ENCODE results near the gene HOXA10.

DNA sequence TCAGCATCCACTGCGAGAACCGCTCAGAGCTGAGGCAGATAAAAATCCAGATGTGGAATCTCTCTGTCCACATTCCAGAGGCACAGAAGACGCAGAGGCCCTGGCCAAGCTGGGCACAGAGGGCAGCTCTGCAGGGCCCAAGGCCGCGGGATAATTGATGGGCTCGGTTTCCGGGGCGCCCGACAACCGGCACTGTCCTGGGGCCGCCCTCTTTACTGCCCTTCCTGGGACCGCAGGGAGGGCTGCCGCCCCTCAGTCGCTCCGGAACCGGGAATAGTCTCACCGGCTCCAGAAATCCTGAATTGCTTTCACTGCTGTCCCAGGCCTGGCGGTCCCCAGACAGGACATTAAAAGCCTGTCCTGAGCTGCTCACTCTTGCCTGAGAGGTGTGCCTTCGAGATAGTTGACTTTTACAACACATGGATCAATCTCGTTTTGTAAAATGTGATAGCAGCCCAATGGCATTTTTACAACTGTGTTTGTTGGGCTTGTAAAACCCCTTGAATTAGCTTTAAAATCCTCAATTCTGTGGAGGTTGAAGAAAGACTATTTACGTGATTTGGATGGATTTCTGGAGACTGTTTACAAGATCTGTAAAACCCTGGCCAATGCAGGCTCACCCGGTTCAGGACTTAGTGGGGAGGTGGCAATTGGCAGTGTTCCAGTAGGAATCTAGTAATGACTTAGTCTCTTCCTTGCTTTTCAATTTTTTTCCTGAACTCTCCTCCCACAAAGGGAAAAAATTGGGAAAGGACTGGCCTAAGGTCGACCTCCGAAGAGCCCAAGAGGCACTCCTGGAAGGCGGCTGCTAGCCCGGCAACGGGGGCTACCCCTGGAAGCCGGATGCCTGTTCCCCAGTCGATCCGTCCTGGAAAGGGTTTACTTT lies 25.1 kb downstream of the HOXA10 start:
- TF ChIP-seq EZH2 (IDR thresholded peaks at IDR 0.05; ENCODE audit: low read depth): no peak
- TF ChIP-seq, protein P1, sequence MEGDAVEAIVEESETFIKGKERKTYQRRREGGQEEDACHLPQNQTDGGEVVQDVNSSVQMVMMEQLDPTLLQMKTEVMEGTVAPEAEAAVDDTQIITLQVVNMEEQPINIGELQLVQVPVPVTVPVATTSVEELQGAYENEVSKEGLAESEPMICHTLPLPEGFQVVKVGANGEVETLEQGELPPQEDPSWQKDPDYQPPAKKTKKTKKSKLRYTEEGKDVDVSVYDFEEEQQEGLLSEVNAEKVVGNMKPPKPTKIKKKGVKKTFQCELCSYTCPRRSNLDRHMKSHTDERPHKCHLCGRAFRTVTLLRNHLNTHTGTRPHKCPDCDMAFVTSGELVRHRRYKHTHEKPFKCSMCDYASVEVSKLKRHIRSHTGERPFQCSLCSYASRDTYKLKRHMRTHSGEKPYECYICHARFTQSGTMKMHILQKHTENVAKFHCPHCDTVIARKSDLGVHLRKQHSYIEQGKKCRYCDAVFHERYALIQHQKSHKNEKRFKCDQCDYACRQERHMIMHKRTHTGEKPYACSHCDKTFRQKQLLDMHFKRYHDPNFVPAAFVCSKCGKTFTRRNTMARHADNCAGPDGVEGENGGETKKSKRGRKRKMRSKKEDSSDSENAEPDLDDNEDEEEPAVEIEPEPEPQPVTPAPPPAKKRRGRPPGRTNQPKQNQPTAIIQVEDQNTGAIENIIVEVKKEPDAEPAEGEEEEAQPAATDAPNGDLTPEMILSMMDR (conservative IDR thresholded peaks at IDR 0.05): no peak
